Kasumi-1 (cell line): ENCODE data around the gene WWOX.

Experiments
- DNase-seq, 2 experiments: peaks; one replicate each; lab custom pipeline; 2025; lab: John Stamatoyannopoulos, UW

WWOX gene

GRCh38 chr16:78611318-78611717 lies 511.9 kb downstream of the WWOX start:
- DNase-seq = no peak

- no peak for DNase-seq
Observed at GRCh38 chr16:78619811-78620210, 520.4 kb downstream of the WWOX start.

GRCh38 chr16:78620291-78620690 lies 520.8 kb downstream of the WWOX start:
- no peak for DNase-seq

DNA sequence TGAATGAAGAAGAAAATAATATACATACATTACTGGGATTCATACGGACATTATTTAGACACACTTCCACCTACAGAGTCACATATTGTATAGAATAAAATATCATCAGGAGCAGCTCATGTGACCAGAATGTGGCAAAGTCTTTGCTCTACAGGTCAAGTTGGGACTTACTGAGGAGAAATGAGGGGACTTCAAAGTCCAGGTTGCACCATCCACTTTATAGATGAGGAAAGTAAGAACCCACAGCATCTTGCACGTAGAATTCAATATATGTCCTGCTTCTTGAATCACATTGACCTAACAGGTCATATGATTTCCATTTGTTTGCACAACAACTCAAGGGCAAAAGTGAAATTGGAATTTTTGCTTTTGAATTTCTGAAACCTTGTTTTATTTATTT lies 524.3 kb downstream of the WWOX start:
- no peak for DNase-seq

- DNase-seq = no peak
Observed at GRCh38 chr16:78624366-78624765, 524.9 kb downstream of the WWOX start.

GRCh38 chr16:78628461-78629045 lies 529.1 kb downstream of the WWOX start:
- DNase-seq = no peak

GRCh38 chr16:78629173-78629572 lies 529.7 kb downstream of the WWOX start:
- no peak for DNase-seq

DNA sequence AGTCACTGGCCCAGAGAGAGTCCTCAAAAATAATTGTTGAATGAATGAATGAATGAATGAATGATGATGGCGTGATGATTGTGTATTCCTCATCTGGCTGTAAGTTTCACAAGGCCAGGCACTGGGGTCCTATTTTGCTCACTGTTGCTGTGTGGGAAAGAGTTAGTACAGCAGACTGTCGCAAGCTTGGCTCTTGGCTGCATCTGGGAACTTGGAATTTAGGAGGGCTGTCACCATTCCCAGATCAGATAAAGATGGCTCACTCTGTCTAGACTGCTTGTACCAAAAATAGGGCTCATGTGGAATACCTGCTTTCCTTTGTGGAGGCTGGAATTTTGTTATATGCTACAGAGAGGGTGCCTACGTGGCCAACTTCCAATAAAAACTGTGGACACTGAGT lies 530.6 kb downstream of the WWOX start:
- DNase-seq = no peak

GRCh38 chr16:78633551-78633950 lies 534.1 kb downstream of the WWOX start:
- DNase-seq = no peak

DNA sequence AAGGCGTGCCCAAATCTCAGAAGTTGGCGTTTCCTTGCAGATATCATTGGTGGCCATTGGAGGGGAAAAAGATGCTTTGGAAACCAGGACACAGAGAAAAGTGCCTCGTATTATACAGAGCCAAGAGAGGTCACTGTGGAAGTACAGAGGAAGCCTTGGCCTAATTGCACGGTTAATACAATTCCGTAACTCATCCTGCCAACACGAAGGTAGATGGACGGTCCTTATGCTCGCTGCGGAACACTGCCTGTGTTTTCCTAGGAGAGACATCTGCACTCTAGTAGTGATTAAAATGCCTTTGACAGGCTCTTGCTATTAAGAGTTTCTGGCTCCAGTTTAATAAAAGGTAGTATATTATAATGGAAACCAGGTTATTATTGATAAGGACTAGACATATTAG lies 536.4 kb downstream of the WWOX start:
- DNase-seq = no peak

GRCh38 chr16:78638371-78638770 lies 538.9 kb downstream of the WWOX start:
- no peak for DNase-seq

DNA sequence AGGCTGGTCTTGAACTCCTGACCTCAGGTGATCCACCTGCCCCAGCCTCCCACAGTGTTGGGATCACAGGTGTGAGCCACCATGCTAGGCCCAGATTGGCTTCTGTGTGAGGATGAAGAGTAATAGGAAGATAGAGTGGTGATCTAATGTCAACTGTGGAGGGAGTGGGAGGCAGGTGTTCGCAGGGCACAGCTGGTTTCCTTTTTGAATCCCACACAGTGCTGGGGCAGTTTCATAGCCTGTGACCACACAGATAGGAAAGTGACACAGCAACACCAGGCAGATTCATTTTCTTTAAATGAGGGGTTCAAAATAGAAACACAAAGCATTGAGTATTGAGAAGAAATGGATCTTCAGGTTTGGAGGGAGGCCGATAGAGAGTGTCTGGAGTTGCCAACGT lies 540.3 kb downstream of the WWOX start:
- DNase-seq = no peak

DNA sequence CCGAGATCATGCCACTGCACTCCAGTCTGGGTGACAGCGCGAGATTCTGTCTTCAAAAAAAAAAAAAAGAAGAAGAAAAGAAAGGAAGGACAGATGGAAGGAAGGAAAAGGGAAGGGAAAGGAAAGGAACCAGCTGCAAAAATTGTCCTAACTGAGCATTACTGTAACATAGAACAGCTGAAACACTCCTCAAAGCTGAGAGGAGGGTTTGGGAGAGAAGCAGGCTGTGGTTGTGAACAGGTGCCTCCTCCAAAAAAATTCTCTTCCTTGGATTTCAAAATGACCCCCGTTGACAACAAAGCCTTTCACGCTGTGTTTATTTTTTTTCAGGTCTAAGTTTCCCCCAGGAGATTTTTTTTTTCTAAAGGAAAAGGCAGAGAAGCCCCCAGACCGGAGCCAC lies 541.4 kb downstream of the WWOX start:
- no peak for DNase-seq

DNA sequence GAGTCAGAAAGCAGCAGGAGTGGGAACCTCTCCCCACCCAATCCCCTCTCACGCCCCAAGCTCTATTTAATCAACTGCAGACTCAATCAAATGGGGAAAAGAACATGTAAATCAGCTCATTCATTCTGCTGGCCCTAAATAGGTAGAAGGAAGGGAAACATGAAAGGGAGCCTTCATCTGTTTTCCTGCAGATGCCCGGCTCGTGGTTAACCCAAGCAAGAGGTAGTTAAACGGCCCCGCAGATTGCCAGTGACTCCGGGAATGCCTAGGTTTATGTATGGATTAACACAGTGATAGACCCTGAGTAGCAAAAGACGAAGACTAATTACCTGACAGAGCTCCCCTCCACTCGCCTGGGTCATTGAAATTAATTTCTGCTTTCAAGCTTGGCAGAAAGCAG lies 542.0 kb downstream of the WWOX start:
- DNase-seq = no peak

- no peak for DNase-seq
Observed at GRCh38 chr16:78642621-78643285, 543.3 kb downstream of the WWOX start.

GRCh38 chr16:78645657-78646056 lies 546.2 kb downstream of the WWOX start:
- DNase-seq = no peak

DNA sequence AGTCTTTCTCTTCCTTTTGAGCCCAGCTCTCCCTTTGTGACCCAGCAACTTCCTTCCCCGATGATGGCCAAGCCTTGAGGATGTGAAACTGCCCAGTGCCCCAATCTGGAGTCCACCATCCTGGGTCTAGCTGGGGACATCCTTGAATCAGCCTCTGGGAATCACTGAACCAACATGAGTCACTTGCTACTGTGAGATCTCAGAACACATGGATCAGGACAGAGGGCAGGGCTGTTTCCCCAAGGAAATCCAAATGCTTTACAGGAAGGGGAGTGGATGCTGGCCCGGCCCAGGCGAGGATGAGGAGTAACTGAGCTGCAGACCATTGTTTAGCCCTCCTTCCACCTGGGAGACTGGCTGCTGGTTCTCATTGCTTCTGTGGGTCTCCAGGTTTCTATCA lies 547.6 kb downstream of the WWOX start:
- DNase-seq = no peak

DNA sequence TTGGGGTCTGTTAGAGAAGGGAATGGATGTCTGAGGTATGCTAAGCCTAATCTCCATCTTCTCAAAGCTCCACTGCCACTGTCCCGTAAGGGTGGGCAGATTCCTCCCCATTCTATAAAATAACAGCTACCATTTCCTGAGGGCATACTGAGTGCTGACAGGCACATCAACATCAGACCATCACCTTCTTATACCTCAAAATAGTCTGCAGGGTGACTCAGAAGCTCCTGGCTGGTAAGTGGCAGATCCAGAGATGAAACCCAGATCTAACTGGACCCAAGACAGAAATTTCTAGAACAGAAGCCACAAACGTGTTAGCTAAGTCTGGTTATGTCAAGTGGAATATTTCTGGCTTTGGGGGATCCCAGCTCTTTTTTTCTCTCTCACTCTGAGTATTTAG lies 548.0 kb downstream of the WWOX start:
- DNase-seq = no peak

DNA sequence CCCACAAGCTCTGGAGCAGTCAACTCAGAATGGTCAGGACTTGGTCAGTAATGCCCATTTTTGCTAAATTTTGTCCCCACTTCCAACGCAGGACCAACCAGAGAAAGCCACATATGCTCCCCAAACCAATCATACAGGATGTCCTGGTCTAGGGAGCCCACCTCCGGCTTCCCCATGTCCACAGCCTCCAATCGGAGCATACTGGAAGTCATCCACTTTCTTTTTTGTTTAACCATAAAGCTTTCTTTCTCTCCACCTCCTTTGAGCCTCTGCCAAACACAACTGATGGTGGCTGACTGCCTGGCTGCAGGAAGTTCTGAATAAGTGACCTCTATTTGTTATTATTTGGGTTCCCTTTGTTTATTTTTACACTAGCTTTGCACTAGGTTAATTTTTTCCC lies 549.1 kb downstream of the WWOX start:
- DNase-seq = no peak

DNA sequence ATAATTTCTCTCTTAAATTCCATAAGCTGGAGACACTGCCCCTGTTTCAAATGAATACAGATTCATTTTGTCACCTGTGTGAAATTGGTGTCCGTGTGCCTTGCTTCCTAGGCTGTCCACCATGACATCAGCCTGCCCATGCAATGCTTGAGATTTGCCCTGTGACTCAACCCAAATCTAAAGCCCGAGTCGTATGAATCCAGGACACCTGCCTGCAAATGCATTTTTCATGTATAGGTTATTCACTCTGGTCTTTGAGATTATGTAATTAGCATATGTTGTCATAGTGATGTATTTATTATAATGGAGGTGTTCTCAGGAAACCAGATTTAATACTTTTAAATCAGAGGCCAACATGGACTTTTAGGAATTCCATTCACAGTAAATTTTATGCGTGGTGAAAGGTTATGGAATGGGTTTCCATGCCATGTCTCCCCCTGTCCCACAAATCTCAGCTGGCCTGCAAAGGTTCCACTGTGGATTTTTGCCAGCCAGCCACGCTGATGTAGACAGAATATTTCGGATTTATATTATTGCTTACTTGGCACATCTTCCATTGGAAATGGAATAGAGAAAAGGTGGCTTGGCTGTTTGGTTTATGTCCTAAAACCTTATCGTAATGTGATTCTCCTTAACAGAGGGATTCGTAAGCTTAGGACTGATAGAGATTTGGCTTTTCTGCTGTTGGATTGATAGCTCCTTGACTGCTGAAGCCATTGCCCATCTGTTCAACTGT lies 551.1 kb downstream of the WWOX start:
- DNase-seq = no peak

- no peak for DNase-seq
Observed at GRCh38 chr16:78654929-78655328, 555.5 kb downstream of the WWOX start.

- DNase-seq = no peak
Observed at GRCh38 chr16:78655331-78656113, 556.1 kb downstream of the WWOX start.

DNA sequence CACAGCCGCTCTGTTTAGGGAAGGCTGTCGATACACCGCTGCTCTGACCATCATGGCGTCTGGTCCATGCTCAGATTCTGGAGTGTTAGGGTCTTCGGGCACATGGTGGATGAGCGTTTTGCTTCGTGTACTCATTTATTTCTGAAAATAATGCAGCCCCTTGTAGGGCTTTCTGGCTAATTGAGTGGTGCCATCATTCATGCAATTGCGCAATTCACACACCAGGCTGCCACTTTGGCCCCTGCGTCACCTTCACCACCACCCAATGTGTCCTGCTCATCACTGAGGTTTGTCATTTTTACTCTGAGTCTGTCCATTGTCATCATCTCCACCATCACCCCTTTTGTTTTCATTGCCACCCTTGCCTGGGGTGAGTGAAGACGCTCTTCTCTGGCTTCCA lies 557.4 kb downstream of the WWOX start:
- DNase-seq = no peak
